ENCODE data around the gene INSYN2B.

INSYN2B gene

DNA sequence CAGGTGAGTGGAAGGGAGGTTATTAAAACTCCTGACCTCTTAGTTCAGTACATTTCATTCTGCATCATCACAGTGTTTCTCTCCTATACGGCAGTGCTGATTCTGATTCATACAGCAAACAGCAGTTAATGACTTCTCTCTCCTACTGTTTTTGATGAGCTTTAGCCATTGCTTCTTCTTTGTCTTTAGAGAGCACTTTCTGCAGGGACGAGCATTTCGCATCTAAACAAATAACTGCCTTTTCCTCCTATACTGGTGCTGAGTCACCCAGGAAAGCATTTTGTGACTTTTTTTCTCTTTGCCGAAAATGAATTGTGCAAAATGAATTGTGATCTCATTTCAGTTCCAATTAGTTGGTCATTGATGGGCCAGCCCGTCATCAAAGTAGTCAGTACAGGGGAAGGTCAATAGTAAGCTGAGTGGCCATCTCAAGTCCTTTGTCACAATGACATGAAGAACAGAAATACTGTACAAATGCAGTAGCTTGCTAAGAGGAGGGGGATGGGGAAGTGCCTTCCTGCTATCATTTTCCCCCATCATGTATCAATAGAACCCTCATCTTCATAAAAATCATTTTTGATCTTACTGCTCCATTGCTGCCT, 98.5 kb downstream of the INSYN2B start:
- no peak for DNase-seq

DNA sequence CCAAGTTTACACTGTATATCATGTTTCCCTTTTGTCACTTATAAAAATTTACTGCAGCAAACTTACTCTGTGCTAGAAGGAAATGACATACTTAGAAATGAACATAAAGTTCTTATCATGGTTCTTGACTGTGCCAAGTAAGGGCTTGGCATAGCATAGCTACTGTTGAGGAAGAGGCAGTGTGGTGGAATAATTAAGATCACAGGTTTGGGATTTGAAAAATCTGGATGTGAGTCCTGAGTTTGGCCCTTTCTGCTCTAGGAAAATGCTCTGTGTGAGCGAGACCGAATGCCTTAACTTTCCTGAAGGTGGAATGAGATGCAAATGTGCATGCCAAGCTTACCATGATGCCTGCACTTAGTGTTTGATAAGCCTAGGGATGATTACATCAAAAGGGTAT, 99.5 kb downstream of the INSYN2B start:
- DNase-seq = no peak

- no peak for DNase-seq
These were observed 100.2 kb downstream of the INSYN2B start for GRCh38 chr5:169880012-169880663.

- DNase-seq = no peak
These were observed 103.9 kb downstream of the INSYN2B start for GRCh38 chr5:169876386-169876785.

GRCh38 chr5:169875731-169876130, 104.6 kb downstream of the INSYN2B start:
- DNase-seq = no peak

DNA sequence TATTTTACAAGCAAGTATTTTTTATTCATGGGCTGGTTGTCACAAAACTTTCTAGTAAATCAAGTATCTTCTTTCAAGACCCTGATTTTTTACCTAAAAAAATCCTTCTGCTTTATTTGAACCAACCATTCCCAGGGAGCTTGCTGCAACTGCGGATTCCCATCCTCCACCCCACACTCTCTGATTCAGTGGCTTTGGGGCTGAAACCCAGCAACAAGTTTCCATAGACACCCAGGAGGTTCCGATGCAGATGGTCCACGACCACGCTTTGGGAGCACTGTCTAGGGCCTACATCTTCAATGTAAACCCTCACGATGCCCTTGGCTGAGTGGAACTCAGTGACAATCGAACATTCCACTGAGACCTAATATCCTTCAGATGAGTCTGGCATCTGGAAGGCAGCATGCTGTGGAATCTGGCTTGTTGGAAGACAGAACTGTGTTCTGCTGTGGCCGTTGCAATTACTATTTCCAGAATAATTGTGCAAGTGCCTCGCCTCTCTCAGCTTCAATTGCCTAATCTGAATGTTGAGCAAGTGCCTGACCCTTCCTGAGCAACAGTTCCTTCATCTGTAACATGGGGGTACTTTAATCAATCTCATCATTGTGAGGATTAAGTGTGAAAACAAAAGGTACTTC, 105.1 kb downstream of the INSYN2B start:
- DNase-seq = no peak

- DNase-seq = no peak
These were observed 105.7 kb downstream of the INSYN2B start for GRCh38 chr5:169874621-169875020.

DNA sequence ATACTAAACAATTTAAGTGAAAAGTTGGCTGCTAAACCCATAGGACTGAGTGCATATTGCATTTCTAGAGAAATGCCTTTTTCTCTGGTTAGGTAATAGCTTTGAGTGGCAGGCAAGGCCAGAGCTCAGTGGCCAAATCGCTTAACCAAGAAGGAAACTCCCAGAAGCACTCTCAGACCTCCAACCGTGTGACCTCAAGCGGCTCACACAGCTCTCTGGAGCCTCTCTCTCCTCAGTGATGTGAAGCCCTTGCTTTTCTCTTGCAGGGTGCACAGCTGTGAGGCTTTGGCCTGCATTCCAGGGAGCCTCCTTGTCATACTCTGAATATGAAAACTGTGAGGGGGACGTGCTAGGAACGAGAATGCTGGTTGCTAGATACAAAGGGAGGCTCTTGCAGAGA, 106.7 kb downstream of the INSYN2B start:
- DNase-seq = no peak

GRCh38 chr5:169871826-169872490, 108.3 kb downstream of the INSYN2B start:
- no peak for DNase-seq

GRCh38 chr5:169870211-169870610, 110.1 kb downstream of the INSYN2B start:
- DNase-seq = no peak

DNA sequence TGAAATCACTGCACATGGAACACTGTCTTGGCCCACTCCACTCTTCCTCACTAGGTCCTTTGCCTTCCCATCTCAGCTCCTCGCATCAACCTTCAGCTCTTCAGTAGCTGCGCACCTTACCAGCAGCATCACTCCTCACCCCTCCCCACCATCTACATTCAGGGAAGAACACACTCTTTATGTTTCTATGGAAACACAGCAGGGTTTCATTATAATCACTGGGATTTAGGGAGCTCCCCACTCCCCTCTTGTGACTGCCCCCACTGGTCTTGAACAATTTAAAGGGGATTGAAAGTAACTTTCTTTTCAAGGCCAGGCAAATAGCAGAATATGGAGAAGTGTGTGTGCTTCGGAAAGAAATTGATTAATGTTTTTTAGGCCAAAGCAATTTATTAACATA, 111.2 kb downstream of the INSYN2B start:
- no peak for DNase-seq

DNA sequence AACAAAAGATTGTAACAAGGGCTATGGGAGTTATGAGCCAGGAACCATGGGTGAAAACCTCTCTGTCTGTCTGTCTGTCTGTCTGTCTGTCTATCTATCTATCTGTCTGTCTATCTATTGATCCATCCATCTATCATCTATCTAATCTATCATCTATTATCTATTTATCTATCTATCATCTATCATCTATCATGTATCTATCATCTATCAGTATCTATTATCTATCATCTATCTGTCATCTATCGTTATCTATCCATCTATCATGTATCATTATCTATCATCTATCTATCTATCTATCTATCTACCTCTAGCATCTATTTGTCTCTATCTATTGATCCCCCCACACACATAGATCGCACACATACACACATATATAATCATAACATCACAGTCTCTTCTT, 112.9 kb downstream of the INSYN2B start:
- no peak for DNase-seq

- DNase-seq = no peak
These were observed 115.8 kb downstream of the INSYN2B start for GRCh38 chr5:169864483-169864882.

DNA sequence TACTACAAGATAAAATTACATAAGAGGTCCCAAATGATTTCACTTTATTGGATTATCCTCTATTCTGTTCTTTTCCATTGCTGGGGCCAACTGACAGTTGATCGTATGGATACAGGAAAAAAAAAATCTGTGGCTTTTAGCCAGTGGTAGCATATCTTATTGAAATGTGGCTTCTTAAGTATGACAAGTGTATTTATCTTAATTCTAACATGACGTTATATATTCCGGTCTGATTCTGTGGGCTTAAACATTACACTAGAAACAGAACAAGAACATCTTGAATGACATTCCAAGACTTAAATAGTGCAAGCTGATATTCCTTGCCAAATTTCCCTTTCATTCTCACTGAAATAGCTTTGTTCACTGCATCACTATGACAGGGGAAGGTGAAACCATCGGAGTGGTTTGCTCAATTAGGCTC, 117.9 kb downstream of the INSYN2B start:
- no peak for DNase-seq

- DNase-seq = no peak
These were observed 118.4 kb downstream of the INSYN2B start for GRCh38 chr5:169861934-169862333.

DNA sequence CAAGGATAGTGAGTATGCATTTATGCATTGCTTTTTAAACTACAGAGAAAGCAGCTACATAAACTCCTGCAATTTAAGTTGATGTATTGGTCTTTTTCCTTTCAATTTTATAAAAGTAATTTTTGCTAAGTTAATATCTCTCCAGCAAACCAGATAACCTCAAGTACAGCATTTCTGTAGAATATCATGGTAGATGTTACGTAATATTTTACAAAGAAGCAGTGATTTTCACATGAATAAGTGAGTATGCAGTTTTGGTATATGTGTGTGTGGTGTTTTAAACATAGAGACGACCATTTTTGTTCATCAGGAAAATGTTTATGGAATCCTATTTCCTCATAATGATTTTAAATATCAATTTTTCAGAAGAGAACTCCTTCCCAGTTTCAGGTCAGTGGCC, 118.9 kb downstream of the INSYN2B start:
- no peak for DNase-seq

- DNase-seq = no peak
These were observed 119.7 kb downstream of the INSYN2B start for GRCh38 chr5:169860585-169860984.

GRCh38 chr5:169856571-169856970, 123.7 kb downstream of the INSYN2B start:
- no peak for DNase-seq

- no peak for DNase-seq
These were observed 128.9 kb downstream of the INSYN2B start for GRCh38 chr5:169851321-169851850.

DNA sequence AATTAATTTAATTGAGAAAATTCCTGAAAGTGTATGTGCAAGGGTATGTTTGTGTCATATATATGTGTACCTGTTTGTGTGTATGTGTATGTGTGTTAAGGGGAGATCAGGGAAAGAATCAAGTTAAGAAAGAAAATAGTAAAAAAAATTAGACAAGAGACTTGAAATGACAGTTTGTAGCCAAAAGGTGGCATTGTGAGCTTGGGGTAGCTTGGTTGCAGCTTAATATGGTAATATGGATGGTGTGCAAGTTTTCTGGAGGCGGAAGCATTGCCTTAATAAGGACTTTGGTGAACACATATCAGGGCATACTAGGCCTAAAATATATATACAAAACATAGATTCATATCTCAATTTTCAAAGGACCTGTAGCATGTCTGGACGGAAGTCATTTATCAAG, 129.9 kb downstream of the INSYN2B start:
- no peak for DNase-seq

GRCh38 chr5:169848792-169849191, 131.5 kb downstream of the INSYN2B start:
- DNase-seq = no peak

GRCh38 chr5:169848271-169848670, 132.0 kb downstream of the INSYN2B start:
- no peak for DNase-seq

- DNase-seq = no peak
These were observed 132.8 kb downstream of the INSYN2B start for GRCh38 chr5:169847519-169847918.

DNA sequence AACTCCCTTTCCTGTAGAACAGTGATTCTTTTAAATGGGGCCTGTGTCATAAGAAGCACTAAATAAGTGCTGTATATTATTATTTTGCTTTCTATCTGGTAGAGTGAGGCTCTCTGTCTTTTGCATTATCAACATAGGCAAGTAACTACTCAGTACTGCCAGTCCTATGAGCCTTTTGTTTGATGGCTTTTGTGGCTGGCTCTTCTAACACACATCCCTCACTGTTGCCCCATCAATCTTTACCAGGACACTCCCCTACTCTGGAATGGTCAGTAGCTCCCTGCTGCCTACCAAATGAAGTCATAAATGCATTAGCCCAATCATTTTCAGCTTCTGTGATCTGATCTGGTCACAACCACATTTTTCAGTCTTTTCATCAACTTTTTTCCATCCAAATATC, 137.6 kb downstream of the INSYN2B start:
- DNase-seq = no peak
